ENCODE results near the gene RCAN2.

The RCAN2 gene

DNA sequence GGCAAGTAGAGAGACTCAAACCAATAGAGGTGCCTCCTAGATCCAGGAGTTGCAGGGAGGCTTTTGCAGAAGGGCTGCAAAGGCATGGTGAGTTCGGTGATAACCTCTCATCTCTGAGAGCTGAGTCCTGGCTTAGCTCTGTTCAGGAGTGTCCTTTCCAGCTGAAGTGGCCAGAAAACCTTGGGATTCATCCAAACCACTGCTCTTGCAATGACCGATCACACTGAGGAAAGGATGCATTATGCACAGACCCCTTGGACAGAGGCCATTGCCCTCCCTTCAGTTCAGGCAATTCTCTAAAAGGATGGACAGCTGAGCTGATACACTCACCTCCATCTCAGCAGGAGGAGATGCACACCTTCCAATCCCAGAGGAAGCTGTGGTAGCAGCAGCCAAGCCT, 161.7 kb downstream of the RCAN2 start:
- DNase-seq, result no peak

DNA sequence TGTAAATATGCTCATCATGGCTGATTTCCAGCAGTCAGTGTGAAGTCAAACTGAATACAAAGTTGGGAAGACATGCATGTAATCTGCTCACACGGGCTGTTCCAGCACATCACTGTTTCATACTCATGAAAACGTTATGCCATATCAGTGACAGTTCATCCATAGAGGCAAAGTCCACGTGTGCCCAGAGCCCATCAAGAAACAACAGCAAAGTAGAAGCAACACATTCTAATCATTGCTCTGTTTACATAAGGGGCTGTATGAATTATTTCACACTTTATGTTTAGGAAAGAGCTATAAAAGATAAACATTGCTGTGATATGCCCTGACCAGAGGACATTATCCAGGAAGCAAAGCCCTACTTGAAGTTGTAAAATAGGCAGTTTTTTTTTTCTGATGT, 163.5 kb downstream of the RCAN2 start:
- no peak for DNase-seq

DNA sequence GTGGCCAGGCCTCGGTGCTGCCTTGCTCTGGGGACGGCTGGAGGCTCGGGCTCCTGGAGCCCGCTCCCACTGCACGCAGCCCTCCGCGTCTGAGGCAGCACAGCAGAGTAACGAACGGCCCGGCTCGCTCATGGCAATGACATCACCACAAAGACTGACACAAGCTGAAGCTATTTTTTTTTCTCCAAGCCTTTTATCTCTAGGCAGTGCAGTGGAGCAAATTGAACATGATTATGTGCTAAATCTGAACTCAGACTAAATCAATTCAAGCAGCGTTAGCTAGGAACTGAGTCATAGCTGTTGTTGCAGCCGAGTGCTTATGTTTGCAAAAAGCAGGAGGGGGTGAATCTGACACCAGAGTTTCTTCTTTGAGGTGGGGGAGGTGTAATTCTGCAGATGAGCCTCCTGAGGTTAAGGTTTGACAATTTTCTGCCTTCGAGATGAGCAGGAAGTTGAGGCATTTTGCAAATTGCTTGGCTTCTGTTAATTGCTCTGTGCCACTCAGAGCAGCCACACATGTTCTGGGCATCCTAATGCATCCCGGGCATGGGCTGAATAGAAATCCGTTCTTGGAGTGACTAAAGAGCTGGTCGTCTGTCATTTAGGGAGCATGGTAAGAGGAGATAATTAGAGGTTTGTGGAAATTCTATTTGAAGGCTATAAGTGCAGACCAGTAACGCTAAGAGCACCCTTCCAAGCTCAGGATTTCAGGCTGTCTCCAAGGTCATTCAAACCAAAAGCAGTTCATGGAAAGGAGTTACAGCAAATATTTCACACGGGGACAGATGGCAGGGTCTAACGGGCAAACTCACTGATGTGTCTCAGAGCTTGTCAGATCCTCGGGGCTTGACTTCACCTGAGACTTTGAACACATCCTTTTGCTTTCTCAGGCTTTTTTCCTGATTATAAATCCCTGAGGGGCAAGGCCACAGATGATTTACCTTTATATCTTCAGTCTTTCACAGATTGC, 165.4 kb downstream of the RCAN2 start:
- DNase-seq, result no peak

DNA sequence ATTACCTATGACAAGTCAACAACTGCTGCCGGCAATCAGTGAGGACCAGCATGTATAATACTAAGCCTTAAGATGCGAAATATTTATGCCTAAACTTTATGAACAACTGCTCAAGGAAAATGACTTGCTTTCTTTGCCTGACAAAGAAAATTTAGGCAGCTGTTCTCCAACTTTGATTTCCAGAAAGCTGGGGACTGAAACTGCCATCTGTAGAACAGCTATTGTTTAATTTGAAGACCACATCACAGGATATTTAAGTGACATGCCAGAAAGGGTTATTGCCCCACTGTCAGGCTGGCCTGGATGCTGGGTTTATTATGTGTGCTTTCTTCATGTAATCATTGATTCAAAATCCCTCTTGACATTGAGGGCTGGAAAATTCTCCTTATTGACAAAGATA, 166.5 kb downstream of the RCAN2 start:
- no peak for DNase-seq

DNA sequence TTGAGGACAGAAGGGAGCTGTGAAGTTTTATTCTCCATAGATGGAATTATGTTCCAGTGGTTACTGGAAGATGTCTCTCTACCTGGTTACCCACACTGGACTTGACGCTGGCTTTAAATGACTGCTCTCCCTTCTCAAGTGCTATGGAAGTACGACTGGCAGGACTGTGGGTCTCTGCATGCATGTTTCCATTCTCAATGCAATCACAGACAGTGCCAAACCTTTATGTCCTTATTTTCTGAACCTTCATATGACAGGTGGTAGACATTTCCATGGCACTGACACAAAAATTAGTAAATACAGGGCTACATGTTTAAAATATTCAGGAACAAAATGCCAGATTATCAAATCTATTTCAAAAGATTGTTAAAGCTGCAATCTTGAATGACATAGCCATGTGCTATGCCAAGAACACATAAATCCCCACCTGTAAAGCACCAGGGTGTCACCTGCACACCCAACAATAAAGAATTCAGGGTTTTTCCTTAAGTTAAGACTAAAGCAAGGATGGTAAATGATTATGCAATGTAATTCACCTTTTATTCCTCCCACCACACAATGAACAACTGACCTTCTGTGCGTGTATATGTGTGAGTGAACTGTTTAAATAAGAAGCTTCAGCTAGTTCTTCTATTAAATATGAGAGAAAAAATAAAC, 167.2 kb downstream of the RCAN2 start:
- DNase-seq, result no peak

DNA sequence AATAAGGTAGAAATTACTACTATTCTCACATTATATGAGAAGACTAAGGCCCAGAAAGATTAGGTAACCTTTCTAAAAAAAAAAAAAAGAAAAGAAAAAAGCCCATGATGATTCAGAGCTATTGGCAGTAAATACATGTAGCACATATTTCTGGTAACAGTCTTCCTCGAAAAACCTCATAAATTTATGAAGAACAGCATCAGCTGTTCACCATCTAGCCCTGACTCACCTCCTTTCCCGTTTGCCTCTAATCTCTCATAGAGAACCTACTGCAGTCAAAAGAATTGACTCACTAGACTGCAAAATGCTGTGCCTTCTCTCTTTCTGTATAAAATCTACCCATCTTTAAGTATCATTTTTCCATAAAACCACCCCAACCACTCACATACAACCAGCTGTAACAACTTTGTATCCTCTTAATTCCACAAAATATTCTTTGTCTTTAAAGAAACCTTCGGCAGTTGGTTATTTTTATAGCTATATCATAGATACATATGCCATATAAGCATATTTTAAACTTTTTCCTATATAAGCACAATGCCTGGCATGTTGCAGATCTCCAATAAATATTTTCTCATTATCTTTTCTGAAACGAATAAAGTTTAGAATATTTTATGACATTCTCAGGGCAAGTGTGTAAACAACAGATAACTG, 167.8 kb downstream of the RCAN2 start:
- no peak for DNase-seq

DNA sequence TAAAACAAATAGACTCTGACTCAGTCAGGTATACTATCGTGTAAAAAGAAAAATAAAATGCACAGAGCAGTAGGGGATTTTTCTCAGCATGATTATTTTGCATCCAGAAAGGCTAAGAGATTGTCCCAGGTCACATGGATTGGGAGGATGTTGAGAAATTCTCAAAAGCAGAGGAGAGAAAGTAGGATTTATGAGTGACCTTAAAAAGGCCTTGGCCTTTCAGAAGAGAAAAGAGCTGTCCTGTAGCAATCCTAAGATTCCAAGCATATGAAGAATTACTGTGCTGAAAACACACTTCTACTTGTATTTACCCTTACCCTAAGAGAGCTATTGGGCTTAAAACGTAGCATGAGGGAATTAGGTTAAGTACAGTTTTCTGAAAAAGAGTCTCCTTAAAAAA, 170.7 kb downstream of the RCAN2 start:
- no peak for DNase-seq

DNA sequence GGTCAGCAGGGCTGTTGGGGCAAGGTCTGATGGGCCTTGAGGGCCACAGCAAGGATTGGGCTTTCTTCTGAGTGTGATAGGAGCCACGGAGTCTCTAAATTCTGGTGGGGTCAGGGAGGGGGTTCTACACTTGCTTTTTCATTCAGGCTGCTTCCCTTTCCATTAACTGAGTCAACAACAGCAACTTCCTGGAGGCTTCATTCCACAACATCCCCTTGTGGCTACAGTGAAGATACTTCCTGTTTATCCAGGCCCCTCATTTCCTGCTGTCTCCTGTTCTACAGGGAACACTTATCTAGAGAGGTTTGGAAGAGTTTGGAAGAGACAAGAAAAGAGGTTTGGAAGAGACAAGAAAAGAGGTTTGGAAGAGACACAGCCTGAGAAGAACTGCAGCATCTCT, 175.7 kb downstream of the RCAN2 start:
- DNase-seq, result no peak

DNA sequence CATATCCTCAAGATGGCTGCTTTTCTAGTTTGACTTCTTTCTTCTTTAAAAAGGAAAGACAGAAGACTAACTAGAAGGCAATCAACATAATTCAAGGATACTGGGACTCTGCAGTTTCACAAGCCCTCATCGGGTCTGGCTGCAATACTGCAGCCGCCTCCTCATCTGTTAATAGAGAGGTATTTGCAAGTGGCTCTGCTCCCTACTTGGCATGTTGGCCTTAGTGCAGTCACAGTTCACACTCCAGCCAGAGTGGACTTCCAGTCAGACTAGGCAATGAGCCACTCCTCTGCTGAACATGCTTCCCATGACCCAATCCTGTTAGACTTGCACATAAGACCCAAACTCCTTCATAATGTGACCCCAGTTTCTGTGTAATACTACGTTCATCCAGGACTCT, 178.6 kb downstream of the RCAN2 start:
- no peak for DNase-seq

DNA sequence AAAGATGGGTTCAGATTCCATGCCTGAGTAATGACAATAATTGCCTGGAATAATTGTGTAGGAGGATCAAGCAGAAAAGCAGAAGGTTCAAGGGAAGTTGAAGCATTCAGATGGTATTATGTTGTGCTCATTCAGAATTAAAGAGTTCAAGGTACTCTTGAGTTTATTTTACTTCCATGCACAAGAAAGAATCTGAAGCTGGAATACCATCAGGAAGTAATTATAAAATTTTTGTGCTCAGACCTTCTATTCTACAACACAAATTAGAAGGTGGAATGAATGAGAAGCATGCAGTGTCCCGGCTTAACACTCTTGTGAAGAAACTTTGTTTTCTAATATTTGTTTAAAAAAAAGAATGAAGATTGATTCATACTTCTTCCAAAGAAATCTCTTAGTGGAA, 181.1 kb downstream of the RCAN2 start:
- no peak for DNase-seq

DNA sequence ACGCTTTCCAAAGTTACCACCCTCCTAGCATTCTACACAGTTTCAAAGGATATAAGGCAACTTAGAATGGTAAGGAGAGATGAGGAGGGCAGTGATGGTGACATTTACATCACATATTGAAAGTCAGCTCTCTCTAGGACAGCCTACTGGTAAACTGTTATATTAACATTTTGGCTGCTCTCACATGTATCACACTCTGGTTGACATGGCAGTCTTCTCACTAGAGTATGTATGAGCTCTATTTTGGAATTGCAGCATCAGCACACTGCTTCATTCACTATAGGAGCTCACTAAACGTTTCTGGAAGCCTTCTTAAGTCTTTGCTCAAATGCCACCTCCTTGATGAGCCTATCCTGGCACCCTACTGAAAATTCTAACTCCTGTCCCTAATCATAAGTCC, 184.8 kb downstream of the RCAN2 start:
- DNase-seq, result no peak

DNA sequence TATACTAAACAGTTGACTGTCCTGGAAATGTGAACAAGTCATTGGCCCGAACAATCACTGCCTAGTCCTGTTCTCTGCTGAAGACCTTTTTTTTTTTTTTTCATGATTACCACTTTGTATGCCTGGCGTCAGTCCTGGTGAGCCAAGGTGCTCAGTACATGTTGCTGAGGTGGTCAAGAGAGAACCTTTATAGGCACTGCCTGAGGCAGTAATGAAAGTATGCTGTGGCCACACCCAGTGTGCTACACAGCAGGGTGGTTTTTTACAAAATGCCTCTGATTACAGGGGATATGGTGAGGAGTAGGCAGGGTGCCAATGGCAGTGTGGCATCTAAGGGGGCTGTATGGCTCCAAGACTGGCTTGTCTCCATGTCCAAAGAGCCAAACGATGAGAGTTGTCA, 185.4 kb downstream of the RCAN2 start:
- DNase-seq, result no peak

DNA sequence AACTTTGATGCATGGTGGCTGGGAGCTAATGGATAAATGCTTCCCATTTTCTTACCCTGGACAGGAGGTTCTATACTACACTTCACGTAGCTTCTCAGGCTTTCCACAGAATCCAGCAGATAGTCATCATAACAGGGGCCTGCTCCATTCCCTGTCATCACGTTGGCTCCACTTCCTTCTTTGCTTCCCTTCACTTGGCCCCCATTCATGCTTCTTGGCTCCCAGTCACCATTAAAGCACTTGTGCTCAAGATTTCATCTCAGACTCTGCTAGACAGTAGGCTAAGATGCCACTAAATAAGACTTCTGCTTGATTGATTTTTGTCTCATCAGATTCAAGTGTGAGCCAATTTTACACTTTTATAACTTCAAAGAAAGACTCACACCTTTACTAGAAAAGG, 186.0 kb downstream of the RCAN2 start:
- DNase-seq, result no peak

DNA sequence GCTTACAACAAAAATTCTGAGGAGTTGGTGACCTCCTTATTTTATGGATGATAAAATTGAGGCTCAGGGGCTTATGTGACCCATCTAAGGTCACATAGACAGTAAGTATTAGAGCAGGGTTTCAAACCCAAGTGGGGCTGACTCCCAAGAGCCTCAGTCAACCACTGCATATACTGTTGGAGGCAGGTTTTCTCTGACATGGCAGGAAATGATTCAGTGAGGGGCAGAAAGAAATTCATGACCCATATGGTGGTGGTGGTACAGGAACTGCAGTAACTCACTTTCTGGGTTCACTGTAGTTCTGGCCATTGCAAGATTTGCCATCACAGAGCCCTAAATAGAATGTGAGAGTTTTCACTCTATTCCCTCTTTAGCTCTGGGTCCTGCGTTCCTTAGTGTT, 188.4 kb downstream of the RCAN2 start:
- no peak for DNase-seq

DNA sequence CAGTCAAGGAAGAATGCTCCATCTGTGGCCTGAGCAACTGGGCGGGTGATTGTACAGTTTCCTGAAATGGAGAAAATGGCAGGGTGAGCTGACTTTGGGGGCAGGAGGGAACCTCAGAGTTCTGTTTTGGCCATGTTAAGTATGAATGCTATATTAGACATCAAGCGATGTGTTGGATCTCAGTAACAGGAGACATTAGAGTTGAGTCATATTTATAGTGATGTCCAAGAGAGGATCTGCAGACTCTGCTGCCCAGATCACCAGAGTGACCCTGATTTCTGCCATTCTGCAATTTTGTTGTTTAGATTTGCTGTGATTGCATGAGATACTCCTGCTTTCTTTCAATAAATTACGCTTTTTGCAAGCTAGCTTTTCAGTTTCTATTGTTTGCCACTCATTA, 189.1 kb downstream of the RCAN2 start:
- DNase-seq, result no peak

DNA sequence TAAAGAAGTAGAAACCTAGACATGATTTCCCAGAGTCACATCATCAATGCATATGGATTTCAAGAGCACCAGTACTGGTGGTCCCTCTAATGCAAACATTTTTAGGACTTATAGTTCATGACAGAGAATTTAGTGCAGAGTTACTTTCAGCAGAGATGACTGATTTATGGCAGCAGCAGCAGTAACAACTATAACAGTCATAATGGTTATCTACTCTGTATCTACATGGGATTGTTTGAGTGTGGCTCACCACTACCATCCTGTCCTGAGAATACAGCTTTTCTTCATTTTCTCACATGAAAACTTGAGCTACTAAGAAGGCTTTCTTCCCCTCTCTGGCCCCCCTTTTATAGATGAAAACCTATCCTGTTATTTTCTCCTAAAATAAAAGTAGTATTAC, 192.0 kb downstream of the RCAN2 start:
- no peak for DNase-seq

DNA sequence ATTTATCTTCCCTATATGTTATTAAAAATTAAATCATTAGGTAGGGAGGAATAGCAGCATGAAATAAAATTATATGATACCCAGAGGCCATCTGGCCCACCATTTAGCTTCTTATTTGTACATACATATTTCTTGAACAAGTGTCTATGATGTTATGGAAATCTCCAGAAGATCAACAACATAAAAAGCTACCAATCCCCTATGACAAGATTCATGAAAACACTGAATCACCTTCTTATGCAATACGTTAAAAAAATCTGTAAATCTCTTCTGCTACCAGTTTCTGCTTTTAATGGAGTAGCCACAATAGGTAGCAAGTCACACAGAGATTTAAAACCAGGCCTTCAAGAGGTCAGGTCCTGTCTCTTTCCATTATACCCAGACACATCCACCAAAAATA, 194.7 kb downstream of the RCAN2 start:
- DNase-seq, result no peak

DNA sequence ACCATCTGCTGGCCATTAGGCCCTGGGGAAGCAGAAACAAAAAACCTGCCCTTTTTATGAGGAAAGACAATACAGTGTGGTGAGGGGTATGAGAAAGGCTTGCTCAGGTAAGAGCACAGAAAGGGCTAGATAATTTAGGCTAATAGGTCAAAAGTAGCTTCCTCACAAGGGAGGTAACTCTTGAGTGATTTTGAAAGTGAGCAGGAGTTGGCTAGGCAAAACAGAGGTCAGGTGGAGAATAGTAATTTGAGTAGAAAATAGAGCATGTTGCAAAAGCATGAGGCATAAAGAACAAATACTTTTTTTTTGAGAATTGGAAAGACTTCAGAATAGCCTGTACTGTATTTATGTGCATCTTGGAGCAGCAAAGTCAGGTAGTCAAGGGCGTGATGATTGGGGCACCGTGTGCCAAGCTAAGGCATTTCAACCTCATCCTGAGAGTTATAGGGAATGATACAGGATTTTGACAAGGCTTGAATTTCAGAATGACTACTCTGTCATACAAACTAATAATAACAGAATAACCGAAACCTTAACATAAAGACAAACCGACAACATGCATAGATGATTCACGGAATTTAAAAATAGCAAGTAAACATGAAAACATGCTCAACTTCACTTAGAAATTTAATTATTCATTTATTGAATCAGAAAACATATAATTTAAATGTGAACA, 197.5 kb downstream of the RCAN2 start:
- DNase-seq, result no peak

DNA sequence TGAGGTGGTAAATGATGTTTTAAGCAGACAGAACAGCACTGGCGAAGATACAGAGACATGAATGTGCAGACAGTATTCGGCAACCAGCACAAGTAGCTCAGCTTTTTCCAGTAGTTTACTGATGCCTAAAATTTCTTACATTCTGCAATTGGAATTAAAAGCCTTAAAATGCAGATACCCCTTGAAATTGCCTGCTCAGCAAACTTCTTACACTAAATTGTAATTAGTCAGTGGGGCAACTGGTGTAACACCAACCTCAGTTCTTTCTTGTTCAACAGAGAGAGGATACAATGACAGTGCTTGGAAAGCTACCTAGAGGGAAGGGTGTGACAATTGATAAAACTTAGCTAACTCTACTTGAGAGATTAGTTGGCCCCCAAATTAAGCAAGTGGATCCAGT, 199.4 kb downstream of the RCAN2 start:
- no peak for DNase-seq

DNA sequence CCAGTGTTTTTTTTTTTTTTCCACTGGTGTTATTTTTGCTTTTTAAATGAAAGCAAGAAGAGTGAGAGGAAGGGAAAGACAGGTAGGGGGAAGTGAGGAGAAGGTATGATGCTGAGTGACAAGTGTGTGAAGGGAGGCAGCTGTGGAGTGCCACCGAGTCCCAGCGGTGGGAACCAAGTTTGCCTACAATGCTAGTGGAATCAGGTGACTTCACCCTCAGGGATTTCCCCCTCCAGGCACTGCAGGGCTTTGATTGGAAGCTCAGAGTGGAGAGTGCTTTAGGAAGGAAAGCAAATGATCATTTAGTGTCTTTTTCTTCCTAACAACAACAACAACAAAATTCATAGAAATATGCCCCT, 200.0 kb downstream of the RCAN2 start:
- no peak for DNase-seq

DNA sequence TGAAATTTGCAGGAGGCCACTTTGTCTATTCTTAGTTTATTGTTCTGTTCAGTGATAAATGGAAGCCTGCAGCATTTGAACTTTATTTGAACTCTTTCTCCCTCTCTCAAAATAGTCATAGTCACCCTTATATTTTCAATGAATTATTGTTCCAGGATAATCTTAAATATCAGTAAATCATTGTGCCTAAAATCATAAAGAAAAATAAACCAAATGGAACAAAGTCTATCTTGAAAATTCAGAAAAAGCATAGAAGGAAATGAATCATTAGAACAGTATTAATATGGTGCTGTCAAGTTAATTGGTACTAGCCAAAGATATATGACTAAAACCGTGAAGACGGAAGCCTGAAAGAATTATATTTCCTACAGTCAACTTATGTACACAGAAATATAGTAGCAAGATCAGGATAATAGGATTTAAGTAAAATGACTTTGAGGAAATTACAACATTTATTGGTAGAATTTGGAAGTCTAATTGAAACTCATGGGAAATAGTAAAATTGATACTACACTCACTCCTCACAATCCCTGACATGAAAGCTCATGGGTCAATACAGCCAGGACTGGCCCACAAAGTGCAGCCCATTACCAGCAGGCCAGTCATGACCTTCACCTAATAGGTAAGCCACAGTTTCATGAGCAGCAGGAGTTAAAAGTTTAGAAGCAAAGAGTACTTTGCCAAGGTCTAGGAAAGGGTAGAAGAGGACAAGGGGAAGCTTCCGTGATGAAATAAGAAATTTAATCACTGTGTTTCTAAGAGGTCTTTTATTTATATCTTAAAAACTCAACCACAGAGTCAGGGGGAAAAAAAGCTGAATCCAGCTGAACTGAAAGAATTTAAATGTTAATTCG, 200.6 kb downstream of the RCAN2 start:
- DNase-seq, result no peak

DNA sequence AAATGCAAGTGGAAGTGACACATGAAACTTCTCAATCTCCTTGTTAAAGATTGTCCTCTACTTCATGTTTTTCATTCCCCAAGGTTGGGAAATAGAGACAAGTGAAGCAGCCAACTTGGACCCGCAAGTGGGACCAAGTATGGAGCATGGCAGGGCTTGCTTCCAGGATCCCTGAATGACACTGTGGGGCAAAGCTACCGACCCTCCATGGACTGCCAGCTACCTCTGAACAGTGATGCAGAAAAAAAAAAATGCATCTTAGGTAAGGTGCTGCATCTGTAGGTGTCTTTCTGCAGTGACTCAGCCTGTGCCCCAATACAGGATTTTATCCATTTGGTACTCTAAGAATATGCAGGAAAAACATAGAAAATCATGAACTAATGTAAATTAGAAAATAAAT, 201.4 kb downstream of the RCAN2 start:
- DNase-seq, result no peak

DNA sequence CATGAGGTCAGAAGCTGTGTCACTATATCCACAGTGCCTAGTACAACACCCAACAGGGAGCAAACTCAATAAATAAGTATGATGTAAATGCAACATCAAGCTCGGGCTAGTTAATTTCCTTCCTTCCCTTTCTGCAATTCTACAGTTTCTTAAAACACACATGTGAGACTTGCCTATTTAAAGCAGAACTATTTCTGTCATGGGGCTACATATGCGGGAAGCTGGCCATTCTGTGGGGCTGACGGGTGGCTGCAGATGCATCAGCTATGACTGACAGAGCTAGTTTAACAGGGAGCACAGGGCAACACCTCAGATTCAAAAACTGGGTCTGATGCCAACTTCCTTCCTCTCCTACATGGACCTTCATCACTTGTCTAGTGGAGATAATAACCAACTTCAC, 202.4 kb downstream of the RCAN2 start:
- no peak for DNase-seq
